ENCODE measurements around the gene CYREN. TPM values are rescaled to one million over a fixed set of nuclear protein-coding genes. Genes with fewer than 3 reads are reported as not detected.

Gene CYREN
- polyA plus RNA-seq, 1 donor (not counting 4 experiments of a cell fraction or from before 2014, with no cell fraction given) = 41.7 TPM

GRCh38 chr7:135207406-135208101 lies 37.0 kb upstream of the CYREN start:
- Histone ChIP-seq H3K36me3 (ENCODE audit: control insufficient read depth in 2 of 2, extremely low read depth in 1 of 2, insufficient read depth in 2 of 2, low read length in 2 of 2) (peaks cover 9 to 18% of the 10 kb centered on the region in 2 experiments), H3K9me3 (ENCODE audit: control insufficient read depth, low read depth, low read length) (no peaks in the 10 kb centered on the region), H4K20me1 (ENCODE audit: control insufficient read depth, extremely low read depth, insufficient read depth, low read length) (no peaks in the 10 kb centered on the region), H3K4me1 (ENCODE audit: control insufficient read depth, extremely low read depth, insufficient read depth, low read length) (peaks cover 32% of the 10 kb centered on the region), H3K79me2 (ENCODE audit: control insufficient read depth, insufficient read depth, low read length) (peaks cover 42% of the 10 kb centered on the region), H3K27ac (ENCODE audit: control insufficient read depth, insufficient read depth, low read length) (no peak overlapping the region), H3K9me1 (ENCODE audit: control insufficient read depth, extremely low read depth, insufficient read depth, low read length) (no peaks in the 10 kb centered on the region), H2AFZ (ENCODE audit: control insufficient read depth, low read length) (no peak overlapping the region), H3K4me2 (ENCODE audit: control insufficient read depth, extremely low read depth, insufficient read depth, low read depth, low read length) (no peak overlapping the region), H3K27me3 (ENCODE audit: control insufficient read depth, extremely low read depth, insufficient read depth, low read length) (no peaks in the 10 kb centered on the region), H3K4me3 (ENCODE audit: control insufficient read depth in 2 of 3, extremely low read depth in 1 of 3, insufficient read depth in 2 of 3, low read depth in 1 of 3, low read length in 3 of 3) (no peak overlapping the region), H3K9ac (ENCODE audit: control insufficient read depth, extremely low read depth, insufficient read depth, low read length) (no peak overlapping the region)
- dilution Hi-C loops (cut with MboI; ENCODE audit: extremely low pct_ligation_motif_present, low sequenced_read_pairs) = no loop called here
- TF ChIP-seq EZH2 (IDR thresholded peaks at IDR 0.05; ENCODE audit: low read length) (no peak), CTCF (optimal IDR thresholded peaks at IDR 0.05 in 1 of 3, IDR thresholded peaks at IDR 0.05 in 1 of 3, conservative IDR thresholded peaks at IDR 0.05 in 1 of 3; ENCODE audit: extremely low read depth in 1 of 3, insufficient read depth in 2 of 3, low read length in 3 of 3) (no peak)
- DNase-seq (ENCODE audit: low read depth, low spot score) (no peak), FAIRE-seq (no peak)

GRCh38 chr7:135206941-135207391 lies 36.5 kb upstream of the CYREN start:
- no peak overlapping the region for H2AFZ ChIP-seq (ENCODE audit: control insufficient read depth, low read length)
- H3K9me3 ChIP-seq (ENCODE audit: control insufficient read depth, low read depth, low read length) = no peaks in the 10 kb centered on the region
- DNase-seq (ENCODE audit: low read depth, low spot score) = no peak
- no peaks in the 10 kb centered on the region for H3K9me1 ChIP-seq (ENCODE audit: control insufficient read depth, extremely low read depth, insufficient read depth, low read length)
- peaks cover 9 to 18% of the 10 kb centered on the region in 2 experiments for H3K36me3 ChIP-seq (ENCODE audit: control insufficient read depth in 2 of 2, extremely low read depth in 1 of 2, insufficient read depth in 2 of 2, low read length in 2 of 2)
- H3K4me3 ChIP-seq (ENCODE audit: control insufficient read depth in 2 of 3, extremely low read depth in 1 of 3, insufficient read depth in 2 of 3, low read depth in 1 of 3, low read length in 3 of 3) = no peak overlapping the region
- peaks cover 30% of the 10 kb centered on the region for H3K4me1 ChIP-seq (ENCODE audit: control insufficient read depth, extremely low read depth, insufficient read depth, low read length)
- no peaks in the 10 kb centered on the region for H3K27me3 ChIP-seq (ENCODE audit: control insufficient read depth, extremely low read depth, insufficient read depth, low read length)
- no peak overlapping the region for H3K9ac ChIP-seq (ENCODE audit: control insufficient read depth, extremely low read depth, insufficient read depth, low read length)
- no peak for TF ChIP-seq EZH2 (IDR thresholded peaks at IDR 0.05; ENCODE audit: low read length)
- TF ChIP-seq CTCF (optimal IDR thresholded peaks at IDR 0.05 in 1 of 3, IDR thresholded peaks at IDR 0.05 in 1 of 3, conservative IDR thresholded peaks at IDR 0.05 in 1 of 3; ENCODE audit: extremely low read depth in 1 of 3, insufficient read depth in 2 of 3, low read length in 3 of 3) = no peak
- dilution Hi-C loops (cut with MboI; ENCODE audit: extremely low pct_ligation_motif_present, low sequenced_read_pairs) = no loop called here
- peaks cover 42% of the 10 kb centered on the region for H3K79me2 ChIP-seq (ENCODE audit: control insufficient read depth, insufficient read depth, low read length)
- H4K20me1 ChIP-seq (ENCODE audit: control insufficient read depth, extremely low read depth, insufficient read depth, low read length) = no peaks in the 10 kb centered on the region
- FAIRE-seq = no peak
- H3K4me2 ChIP-seq (ENCODE audit: control insufficient read depth, extremely low read depth, insufficient read depth, low read depth, low read length) = no peak overlapping the region
- H3K27ac ChIP-seq (ENCODE audit: control insufficient read depth, insufficient read depth, low read length) = no peak overlapping the region
